Type B pancreatic cell (in vitro differentiated cells): ENCODE results near the gene GIMAP5. TPM values are rescaled to one million over a fixed set of nuclear protein-coding genes. Genes with fewer than 3 reads are reported as not detected.

ENCODE experiments used
- DNase-seq: peaks from one replicate; pipeline ENCODE4 v3.0.0; 2021; ENCODE audit warnings: mixed read lengths; ENCODE audit not compliant: unreplicated experiment; ENCODE audit errors: extremely low spot score
- H3K27ac Mint-ChIP-seq: 2 replicates; pipeline ENCODE4 v1.8.0; 2021; ENCODE audit warnings: mild to moderate bottlenecking, mixed read lengths
- H3K27me3 Mint-ChIP-seq: 2 replicates; pipeline ENCODE4 v1.8.0; 2021; ENCODE audit warnings: mixed read lengths
- H3K36me3 Mint-ChIP-seq: 2 replicates; pipeline ENCODE4 v1.8.0; 2021; ENCODE audit warnings: mixed read lengths
- H3K4me1 Mint-ChIP-seq: one replicate; pipeline ENCODE4 v1.8.0; 2021; ENCODE audit warnings: mixed read lengths; ENCODE audit not compliant: unreplicated experiment
- H3K4me3 Mint-ChIP-seq: 2 replicates; pipeline ENCODE4 v1.8.0; 2021; ENCODE audit warnings: mild to moderate bottlenecking, mixed read lengths
- H3K9me3 Mint-ChIP-seq: 2 replicates; pipeline ENCODE4 v1.8.0; 2021; ENCODE audit warnings: mixed read lengths
- total RNA-seq: library from RNA; stranded (reverse); gene quantifications from 2 replicates; pipeline ENCODE4 v1.2.1, GENCODE V29; 2021; ENCODE audit warnings: low replicate concordance
- TF ChIP-seq, protein P1 (sequence below): fragments of 200-600 bp; sonication (generic); conservative IDR thresholded peaks from 2 replicates; pipeline ENCODE4 v1.5.0; 2021; ENCODE audit warnings: antibody characterized with exemption, mild to moderate bottlenecking

The GIMAP5 gene
- total RNA-seq, 1 donor from 2014 or later = not detected

DNA sequence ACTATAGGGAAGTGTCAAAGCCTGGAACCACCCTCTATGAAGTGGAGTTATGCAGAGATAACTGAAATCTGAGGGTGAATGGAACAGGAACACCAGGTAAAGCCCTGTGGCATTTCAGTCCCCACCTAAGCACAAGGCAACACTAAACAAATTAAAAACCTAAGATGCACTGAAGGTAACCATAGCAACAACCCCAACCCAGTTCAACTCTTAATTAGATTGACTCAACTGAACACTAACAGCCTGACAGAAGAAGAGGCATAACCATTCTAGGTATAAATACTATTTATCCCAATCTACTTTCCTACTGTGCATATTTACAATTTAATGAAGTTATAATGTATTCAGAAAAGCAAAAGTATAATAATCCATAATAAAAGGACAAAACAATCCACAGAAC, 9.2 kb upstream of the GIMAP5 start:
- DNase-seq = no peak
- TF ChIP-seq, protein P1, sequence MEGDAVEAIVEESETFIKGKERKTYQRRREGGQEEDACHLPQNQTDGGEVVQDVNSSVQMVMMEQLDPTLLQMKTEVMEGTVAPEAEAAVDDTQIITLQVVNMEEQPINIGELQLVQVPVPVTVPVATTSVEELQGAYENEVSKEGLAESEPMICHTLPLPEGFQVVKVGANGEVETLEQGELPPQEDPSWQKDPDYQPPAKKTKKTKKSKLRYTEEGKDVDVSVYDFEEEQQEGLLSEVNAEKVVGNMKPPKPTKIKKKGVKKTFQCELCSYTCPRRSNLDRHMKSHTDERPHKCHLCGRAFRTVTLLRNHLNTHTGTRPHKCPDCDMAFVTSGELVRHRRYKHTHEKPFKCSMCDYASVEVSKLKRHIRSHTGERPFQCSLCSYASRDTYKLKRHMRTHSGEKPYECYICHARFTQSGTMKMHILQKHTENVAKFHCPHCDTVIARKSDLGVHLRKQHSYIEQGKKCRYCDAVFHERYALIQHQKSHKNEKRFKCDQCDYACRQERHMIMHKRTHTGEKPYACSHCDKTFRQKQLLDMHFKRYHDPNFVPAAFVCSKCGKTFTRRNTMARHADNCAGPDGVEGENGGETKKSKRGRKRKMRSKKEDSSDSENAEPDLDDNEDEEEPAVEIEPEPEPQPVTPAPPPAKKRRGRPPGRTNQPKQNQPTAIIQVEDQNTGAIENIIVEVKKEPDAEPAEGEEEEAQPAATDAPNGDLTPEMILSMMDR = no peak
- peaks cover 25% of the 10 kb centered on the region for H3K27me3 Mint-ChIP-seq
- no peaks in the 10 kb centered on the region for H3K36me3 Mint-ChIP-seq
- H3K4me3 Mint-ChIP-seq = no peak overlapping the region
- peaks cover 12% of the 10 kb centered on the region for H3K9me3 Mint-ChIP-seq
- H3K27ac Mint-ChIP-seq = no peak overlapping the region
- H3K4me1 Mint-ChIP-seq = no peaks in the 10 kb centered on the region

DNA sequence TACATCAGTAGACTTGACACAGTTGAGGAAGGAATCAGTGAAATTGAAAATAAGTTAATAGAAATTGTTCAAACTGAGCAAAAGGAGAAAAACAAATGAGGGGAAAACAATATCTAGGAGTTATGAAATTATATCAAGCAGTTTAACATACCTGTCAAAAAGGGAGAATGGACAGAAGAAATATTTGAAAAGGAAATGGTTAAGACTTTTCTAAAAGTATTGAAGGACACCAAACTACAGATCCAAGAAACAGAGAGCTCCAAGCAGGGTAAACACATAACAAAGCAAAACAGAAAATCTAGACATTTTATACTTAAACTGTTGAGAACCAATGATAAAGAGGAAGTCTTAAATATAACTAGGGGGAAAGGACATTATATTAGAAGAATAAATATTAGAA, 8.6 kb upstream of the GIMAP5 start:
- no peak overlapping the region for H3K4me3 Mint-ChIP-seq
- peaks cover 12% of the 10 kb centered on the region for H3K9me3 Mint-ChIP-seq
- DNase-seq = no peak
- H3K4me1 Mint-ChIP-seq = no peaks in the 10 kb centered on the region
- TF ChIP-seq, protein P1 = no peak
- H3K36me3 Mint-ChIP-seq = no peaks in the 10 kb centered on the region
- no peak overlapping the region for H3K27ac Mint-ChIP-seq
- H3K27me3 Mint-ChIP-seq = peaks cover 31% of the 10 kb centered on the region

DNA sequence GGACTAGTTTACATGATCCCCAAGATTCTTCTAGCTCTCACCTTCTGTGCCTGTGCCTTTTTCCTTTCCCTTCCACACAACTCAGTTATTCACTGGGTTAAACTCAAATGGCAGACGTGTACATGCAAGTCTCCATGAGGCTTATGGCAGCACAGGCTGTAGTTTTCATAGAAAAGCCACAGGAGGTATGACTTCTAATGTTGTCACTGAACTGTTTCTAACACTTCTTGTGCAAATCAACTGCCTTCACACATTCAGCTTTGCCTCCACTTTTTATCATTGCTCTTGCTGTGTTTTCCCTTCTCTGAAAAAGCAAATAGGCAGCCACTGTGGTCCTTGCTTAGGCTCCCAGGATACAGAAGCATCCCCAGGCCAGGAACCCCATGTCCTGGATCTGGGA, 5.3 kb upstream of the GIMAP5 start:
- TF ChIP-seq, protein P1 = no peak
- H3K36me3 Mint-ChIP-seq = no peaks in the 10 kb centered on the region
- DNase-seq = no peak
- no peak overlapping the region for H3K4me3 Mint-ChIP-seq
- H3K27me3 Mint-ChIP-seq = peaks cover 58% of the 10 kb centered on the region
- H3K27ac Mint-ChIP-seq = no peak overlapping the region
- peaks cover 12% of the 10 kb centered on the region for H3K9me3 Mint-ChIP-seq
- H3K4me1 Mint-ChIP-seq = no peaks in the 10 kb centered on the region

DNA sequence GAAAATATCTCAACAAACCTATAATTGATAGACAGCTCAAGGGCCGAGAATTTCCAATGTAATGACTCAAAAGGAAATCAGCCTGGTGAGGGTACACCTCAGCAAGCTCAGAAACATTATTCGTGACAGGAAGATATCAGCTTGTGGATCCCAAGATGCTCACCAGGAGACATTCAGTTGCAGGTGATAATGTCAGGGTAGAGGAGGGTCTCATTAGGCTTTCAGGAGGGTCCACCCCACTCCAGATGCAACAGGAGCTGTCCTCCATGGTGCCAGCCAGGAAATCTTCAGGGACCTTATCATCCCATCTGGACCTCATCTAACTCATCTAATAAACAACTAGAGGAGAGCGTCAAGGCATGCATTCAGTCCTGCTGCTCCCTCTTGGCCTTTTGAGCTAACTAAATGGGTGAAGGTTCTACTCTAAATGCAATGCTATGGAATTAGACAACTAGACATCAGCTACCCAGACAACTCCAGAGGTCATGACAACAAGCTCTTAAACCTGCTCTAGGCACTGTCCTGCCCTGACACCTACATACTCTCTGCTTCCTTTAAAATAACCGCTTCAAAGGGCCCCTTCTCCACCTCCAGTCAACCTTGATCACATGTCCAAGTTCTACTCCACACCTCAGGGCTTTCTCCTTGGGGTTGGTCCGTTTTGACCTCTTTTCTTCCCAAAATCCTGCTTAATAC, 4.3 kb upstream of the GIMAP5 start:
- DNase-seq = no peak
- TF ChIP-seq, protein P1 = no peak
- H3K4me3 Mint-ChIP-seq = no peak overlapping the region
- no peaks in the 10 kb centered on the region for H3K4me1 Mint-ChIP-seq
- H3K27ac Mint-ChIP-seq = no peak overlapping the region
- peaks cover 8% of the 10 kb centered on the region for H3K9me3 Mint-ChIP-seq
- no peaks in the 10 kb centered on the region for H3K36me3 Mint-ChIP-seq
- peaks cover 60% of the 10 kb centered on the region for H3K27me3 Mint-ChIP-seq

DNA sequence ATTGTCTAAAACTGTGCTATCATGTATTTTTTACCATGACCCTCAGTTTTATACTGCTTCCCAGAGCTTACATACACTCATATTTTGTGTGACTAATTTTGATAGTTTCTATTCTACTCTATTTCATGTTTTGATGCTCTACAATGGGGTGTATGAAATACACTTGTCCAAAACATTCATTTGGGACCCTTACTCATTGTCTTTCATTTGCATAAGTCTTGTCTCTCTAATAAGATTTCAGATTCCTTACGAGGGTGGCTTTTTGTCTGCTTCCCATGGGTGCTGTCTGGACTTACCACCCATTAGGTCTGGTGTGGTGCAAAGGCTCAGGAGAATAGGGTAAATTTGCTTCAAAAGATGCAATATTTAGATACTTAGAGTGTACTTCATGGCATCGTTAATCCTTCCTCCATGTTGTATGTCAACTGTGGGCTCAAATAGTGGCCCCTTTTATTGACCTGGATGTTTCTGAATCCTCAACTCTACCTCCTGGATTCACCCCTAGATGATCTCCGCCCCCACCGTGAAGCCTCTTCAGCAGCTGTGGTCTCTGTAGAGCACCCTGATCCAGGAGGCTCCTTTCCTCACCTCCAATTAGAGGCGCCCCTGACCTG, 3.6 kb upstream of the GIMAP5 start:
- no peak for DNase-seq
- Mint-ChIP-seq H3K36me3 (no peaks in the 10 kb centered on the region), H3K4me1 (no peaks in the 10 kb centered on the region), H3K9me3 (peaks cover 3% of the 10 kb centered on the region), H3K27me3 (peaks cover 65% of the 10 kb centered on the region), H3K27ac (no peak overlapping the region), H3K4me3 (no peak overlapping the region)
- TF ChIP-seq, protein P1 = no peak
